Loucy (cell line): ENCODE measurements around the gene LPP.

Experiments used
- H2AFZ ChIP-seq: fragments of 200-600 bp; sonication (generic); 2 replicates; pipeline ENCODE4 v1.6.0; 2016; ENCODE audit warnings: antibody characterized with exemption, mild to moderate bottlenecking, low read length, moderate library complexity
- H3F3A ChIP-seq: fragments of 200-600 bp; 2 replicates; pipeline ENCODE4 v1.6.0; 2016; ENCODE audit warnings: antibody characterized with exemption, low read depth, mild to moderate bottlenecking
- H3K27me3 ChIP-seq: fragments of 200-600 bp; sonication (generic); 2 replicates; pipeline ENCODE4 v1.6.1; 2014; ENCODE audit warnings: low read length, mild to moderate bottlenecking; ENCODE audit not compliant: insufficient read depth, poor library complexity, severe bottlenecking
- H3K36me3 ChIP-seq: fragments of 200-600 bp; sonication (generic); 2 replicates; pipeline ENCODE4 v1.6.1; 2016; ENCODE audit warnings: low read length; ENCODE audit not compliant: insufficient read depth
- H3K4me1 ChIP-seq: fragments of 200-600 bp; sonication (generic); 2 replicates; pipeline ENCODE4 v1.5.1; 2014; ENCODE audit warnings: low read length, mild to moderate bottlenecking; ENCODE audit not compliant: insufficient read depth, poor library complexity, severe bottlenecking
- H3K4me2 ChIP-seq: fragments of 200-600 bp; sonication (generic); 2 replicates; pipeline ENCODE4 v1.6.0; 2014; ENCODE audit warnings: antibody characterized with exemption, low read length, low read depth, mild to moderate bottlenecking; ENCODE audit not compliant: poor library complexity, severe bottlenecking
- H3K4me3 ChIP-seq: fragments of 200-600 bp; sonication (generic); 2 replicates; pipeline ENCODE4 v1.5.1; 2014; ENCODE audit warnings: low read length, mild to moderate bottlenecking, mixed read lengths; ENCODE audit not compliant: poor library complexity, severe bottlenecking
- H3K79me2 ChIP-seq: fragments of 200-600 bp; sonication (generic); 2 replicates; pipeline ENCODE4 v1.6.1; 2014; ENCODE audit warnings: low read length; ENCODE audit not compliant: insufficient read depth
- H3K9ac ChIP-seq: fragments of 200-600 bp; sonication (generic); 2 replicates; pipeline ENCODE4 v1.6.0; 2014; ENCODE audit warnings: mild to moderate bottlenecking, low read depth, low read length, moderate library complexity; ENCODE audit not compliant: poor library complexity, severe bottlenecking
- H3K9me2 ChIP-seq: fragments of 200-600 bp; sonication (generic); replicated peaks from 2 replicates; pipeline ENCODE4 v1.6.1; 2016; ENCODE audit warnings: low read depth, low read length, mixed read lengths
- H3K9me3 ChIP-seq: fragments of 200-600 bp; sonication (generic); 2 replicates; pipeline ENCODE4 v1.6.1; 2014; ENCODE audit warnings: mild to moderate bottlenecking, antibody characterized with exemption, low read length, low read depth; ENCODE audit not compliant: insufficient read depth
- H4K20me1 ChIP-seq: fragments of 200-600 bp; sonication (generic); 2 replicates; pipeline ENCODE4 v1.6.0; 2014; ENCODE audit warnings: antibody characterized with exemption, low read length, mild to moderate bottlenecking; ENCODE audit not compliant: insufficient read depth, poor library complexity, severe bottlenecking
- CTCF ChIP-seq: fragments of 200-600 bp; sonication (generic); conservative IDR thresholded peaks from 2 replicates; pipeline ENCODE4 v1.5.1; 2014; ENCODE audit warnings: mild to moderate bottlenecking, antibody characterized with exemption, low read length
- EZH2phosphoT487 ChIP-seq: fragments of 200-600 bp; IDR thresholded peaks from 2 replicates; pipeline ENCODE4 v1.6.1; 2018; ENCODE audit warnings: antibody characterized with exemption, mild to moderate bottlenecking, moderate library complexity, borderline replicate concordance

Gene LPP

GRCh38 chr3:188242436-188243123, 88.6 kb downstream of the LPP start:
- no peak overlapping the region for H3K4me3 ChIP-seq
- H3K27me3 ChIP-seq: no peaks in the 10 kb centered on the region
- H3K4me1 ChIP-seq: peaks cover 3% of the 10 kb centered on the region
- H3K9me3 ChIP-seq: no peaks in the 10 kb centered on the region
- H3K4me2 ChIP-seq: no peak overlapping the region
- H3K9ac ChIP-seq: no peak overlapping the region
- no peak overlapping the region for H2AFZ ChIP-seq
- no peaks in the 10 kb centered on the region for H3K79me2 ChIP-seq
- no peaks in the 10 kb centered on the region for H4K20me1 ChIP-seq
- H3F3A ChIP-seq: no peaks in the 10 kb centered on the region
- TF ChIP-seq EZH2phosphoT487 (no peak), CTCF (no peak)
- no peaks in the 10 kb centered on the region for H3K36me3 ChIP-seq
- H3K9me2 ChIP-seq: no peaks in the 10 kb centered on the region

DNA sequence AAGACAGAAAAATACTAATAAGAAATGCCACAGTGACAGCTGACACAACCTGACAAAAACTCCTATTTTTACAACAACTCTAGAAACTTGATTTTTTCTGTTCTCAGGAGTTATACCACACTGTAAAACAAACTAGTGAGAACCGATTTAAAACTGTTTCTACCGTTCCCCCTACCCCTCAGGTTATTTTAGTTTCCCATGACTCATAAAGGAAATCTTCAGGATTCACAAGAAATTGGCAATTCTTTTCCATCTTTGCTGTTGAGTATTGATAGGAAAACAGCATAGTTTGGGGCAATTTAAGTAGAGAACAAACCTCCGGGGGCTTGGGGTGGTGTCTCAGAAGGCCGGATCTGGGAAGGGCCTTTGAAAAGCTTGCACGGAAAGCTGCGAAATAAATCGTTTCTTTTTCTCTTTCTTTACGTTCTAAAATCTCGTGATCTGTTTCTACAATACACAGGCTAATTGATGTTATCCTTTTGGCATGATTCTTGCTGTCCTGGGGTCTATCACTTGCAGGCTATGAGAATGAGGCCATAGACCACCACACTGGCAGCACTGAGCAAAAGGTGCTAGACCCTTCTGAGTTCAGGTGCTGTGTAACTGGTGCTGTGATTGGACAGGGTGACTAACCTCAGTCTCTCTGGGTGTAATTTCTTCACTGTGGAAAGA, 89.3 kb downstream of the LPP start:
- H3F3A ChIP-seq: no peaks in the 10 kb centered on the region
- H3K4me2 ChIP-seq: no peak overlapping the region
- TF ChIP-seq CTCF (no peak), EZH2phosphoT487 (no peak)
- peaks cover 3% of the 10 kb centered on the region for H3K4me1 ChIP-seq
- no peak overlapping the region for H3K4me3 ChIP-seq
- no peaks in the 10 kb centered on the region for H3K9me2 ChIP-seq
- H4K20me1 ChIP-seq: no peaks in the 10 kb centered on the region
- H3K27me3 ChIP-seq: no peaks in the 10 kb centered on the region
- no peak overlapping the region for H2AFZ ChIP-seq
- no peaks in the 10 kb centered on the region for H3K79me2 ChIP-seq
- no peak overlapping the region for H3K9ac ChIP-seq
- no peaks in the 10 kb centered on the region for H3K36me3 ChIP-seq
- no peaks in the 10 kb centered on the region for H3K9me3 ChIP-seq

DNA sequence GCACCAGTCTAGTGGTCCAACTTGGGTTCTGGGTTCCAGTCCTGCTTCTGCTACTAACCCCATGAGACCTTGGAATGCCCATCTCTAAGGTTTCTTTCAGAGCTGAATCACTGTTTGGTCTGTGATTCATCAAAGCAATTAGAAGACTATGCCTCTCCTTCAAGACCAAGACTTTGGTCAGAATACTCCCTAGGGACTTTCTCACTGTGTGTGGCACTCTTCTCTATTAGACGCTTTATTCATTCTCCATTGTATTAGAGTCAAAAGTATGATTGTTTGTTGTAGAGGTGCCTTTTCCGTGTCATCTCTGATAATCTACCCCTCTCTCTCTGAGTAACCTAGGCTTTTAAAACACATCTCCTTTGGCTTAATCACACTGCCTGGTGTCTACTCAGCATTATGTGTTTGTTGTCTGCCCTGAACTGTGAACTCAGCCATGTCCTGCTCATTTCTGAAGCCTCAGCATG, 90.5 kb downstream of the LPP start:
- H3K9ac ChIP-seq: no peak overlapping the region
- H3K36me3 ChIP-seq: no peaks in the 10 kb centered on the region
- no peaks in the 10 kb centered on the region for H3K9me2 ChIP-seq
- H3F3A ChIP-seq: no peaks in the 10 kb centered on the region
- H2AFZ ChIP-seq: no peak overlapping the region
- no peak overlapping the region for H3K4me2 ChIP-seq
- H3K27me3 ChIP-seq: no peaks in the 10 kb centered on the region
- no peaks in the 10 kb centered on the region for H3K79me2 ChIP-seq
- H3K4me3 ChIP-seq: no peak overlapping the region
- peaks cover 3% of the 10 kb centered on the region for H3K4me1 ChIP-seq
- H3K9me3 ChIP-seq: no peaks in the 10 kb centered on the region
- no peaks in the 10 kb centered on the region for H4K20me1 ChIP-seq
- TF ChIP-seq EZH2phosphoT487 (no peak), CTCF (no peak)
